ENCODE results near the gene CSH2. TPM values are rescaled to one million over a fixed set of nuclear protein-coding genes. Genes with fewer than 3 reads are reported as not detected.
A peak's percentile ranks its signal among the peaks of the same experiment; 100 is the strongest.

CSH2 gene
- total RNA-seq, 1 donor from 2014 or later = not detected

DNA sequence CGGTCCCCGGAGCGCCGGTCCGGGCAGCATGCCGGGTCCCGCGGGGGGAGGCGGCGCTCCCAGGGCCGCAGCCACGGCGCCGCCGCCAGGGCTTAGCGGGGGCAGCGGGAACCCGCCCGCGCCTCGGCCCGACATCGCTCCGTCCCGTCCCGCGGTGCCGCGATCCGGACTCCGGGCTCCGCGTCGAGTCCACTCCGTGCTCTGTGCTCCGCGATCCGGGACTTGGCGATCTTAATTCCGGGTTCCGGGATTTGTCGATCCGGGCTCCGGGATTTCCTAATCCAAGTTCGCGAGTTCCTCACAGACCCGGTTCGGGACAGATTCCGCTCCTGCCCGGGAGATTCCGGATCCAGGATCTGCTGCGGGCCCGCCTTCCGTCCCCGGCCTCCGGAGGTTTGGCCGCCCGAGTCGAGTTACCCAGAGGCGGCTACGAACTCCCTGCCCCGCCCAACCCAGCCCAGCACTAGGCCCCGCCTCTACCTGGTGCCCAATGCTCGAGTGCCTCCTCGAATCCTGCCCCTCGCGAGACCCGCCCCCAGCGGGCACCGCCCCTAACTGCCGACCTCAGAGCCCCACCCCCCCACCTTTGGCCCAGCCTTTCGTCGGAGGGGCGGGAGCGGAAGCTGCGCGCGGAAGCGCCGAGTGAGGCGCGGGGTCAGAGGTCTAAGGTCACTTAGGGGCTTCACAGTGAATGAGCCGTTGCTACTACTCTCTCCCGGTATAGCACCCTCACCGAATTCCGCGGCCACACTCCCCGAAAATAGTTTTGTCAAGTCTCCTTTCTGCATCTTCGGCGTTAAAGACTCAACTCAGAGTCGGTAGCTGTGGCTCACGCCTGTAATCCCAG, 30.7 kb downstream of the CSH2 start, which contains the start of gene SMARCD2:
Gene SMARCD2, minus strand, starts transcription at position 146 of the 847 bp plus-strand sequence. Its CDS starts 11 bp downstream, at position 135.
- H3K9me3 Mint-ChIP-seq = peaks cover under 1% of the 10 kb centered on the region
- DNase-seq (ENCODE audit: low spot score) = peak; percentile 98
- no peaks in the 10 kb centered on the region for H3K27me3 Mint-ChIP-seq (ENCODE audit: insufficient read depth)
- H3K36me3 Mint-ChIP-seq (ENCODE audit: low read depth) = peaks cover 8% of the 10 kb centered on the region
- intact Hi-C loops (cut with micrococcal nuclease) = loop anchor here (1.0 to 5.0 kb wide), 11 partner anchors 15 to 664 kb away; partner anchors contain the start of genes CCDC47, CEP95, DCAF7 and DDX5
- H3K4me3 Mint-ChIP-seq = peak within 1 kb of the TSS; percentile 96
- H3K27ac Mint-ChIP-seq = peak within 1 kb of the TSS; percentile 91
- peaks cover 39% of the 10 kb centered on the region for H3K4me1 Mint-ChIP-seq (ENCODE audit: low read depth)

DNA sequence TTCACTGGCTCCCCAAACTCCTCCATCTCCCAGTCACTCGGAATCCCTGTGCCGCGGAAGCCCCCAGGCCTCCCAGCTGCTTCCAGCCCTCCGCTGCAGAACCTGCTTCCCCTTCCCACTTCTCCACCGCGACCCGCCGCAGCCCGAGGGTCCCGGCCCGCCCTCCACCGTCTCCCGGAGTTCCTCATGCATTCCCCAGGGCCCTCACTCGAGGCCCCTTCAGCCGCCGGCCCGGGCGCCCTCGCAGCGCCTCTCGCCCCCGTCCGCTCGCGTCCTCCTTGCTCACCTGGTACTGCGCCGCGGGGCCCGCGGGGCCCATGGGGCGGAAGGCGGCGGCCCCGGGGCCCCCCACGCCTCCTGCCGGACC, 31.3 kb downstream of the CSH2 start:
- no peak for DNase-seq (ENCODE audit: low spot score)
- intact Hi-C loops (cut with micrococcal nuclease) = loop anchor here (2.0 to 5.0 kb wide), 7 partner anchors 100 to 665 kb away; partner anchors contain the start of genes CEP95, DCAF7, DDX5 and MAP3K3
- no peaks in the 10 kb centered on the region for H3K9me3 Mint-ChIP-seq
- H3K27ac Mint-ChIP-seq = peak overlapping the region; percentile 91
- H3K4me3 Mint-ChIP-seq = peak overlapping the region; percentile 96
- H3K4me1 Mint-ChIP-seq (ENCODE audit: low read depth) = peaks cover 33% of the 10 kb centered on the region
- H3K36me3 Mint-ChIP-seq (ENCODE audit: low read depth) = peaks cover 9% of the 10 kb centered on the region
- no peaks in the 10 kb centered on the region for H3K27me3 Mint-ChIP-seq (ENCODE audit: insufficient read depth)

DNA sequence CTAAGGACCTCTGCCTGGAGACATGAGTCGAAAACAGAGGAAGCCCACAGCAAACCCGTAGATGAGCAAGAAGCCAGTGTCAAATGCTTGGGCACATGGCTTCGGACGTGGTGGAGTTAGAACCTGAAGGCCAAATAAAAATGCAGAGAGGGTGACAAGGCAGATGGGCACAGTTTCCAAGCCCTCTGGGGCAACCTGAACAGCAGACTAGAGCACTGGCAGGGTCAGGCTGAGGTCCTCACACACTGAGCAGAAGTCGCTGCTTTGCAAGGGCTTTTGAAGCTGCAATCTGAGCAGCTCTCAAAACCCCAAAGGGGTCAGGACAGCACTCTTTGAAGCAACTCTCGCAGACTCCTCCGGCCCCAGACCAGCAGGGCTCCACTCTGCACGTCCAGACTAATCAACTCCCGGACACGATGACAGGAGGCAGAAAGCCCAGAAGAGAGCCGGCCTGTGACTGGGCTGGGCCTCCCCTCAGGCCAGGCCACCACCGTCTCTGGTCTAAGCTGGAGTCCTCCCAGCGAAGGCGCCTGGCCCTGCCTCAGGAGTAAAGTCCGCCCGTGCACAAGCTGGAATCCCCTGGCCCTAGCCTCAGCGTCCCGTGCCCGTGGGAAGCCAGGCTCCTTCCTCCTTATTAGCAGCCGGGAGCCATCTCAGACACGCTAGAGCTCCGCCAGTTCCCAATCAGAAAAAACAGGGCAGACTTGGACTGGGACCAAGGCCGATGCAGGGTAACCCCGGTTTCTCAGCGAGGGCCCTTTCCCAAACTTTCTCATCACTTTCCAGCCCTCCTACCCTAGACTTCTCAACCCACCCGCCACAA, 31.9 kb downstream of the CSH2 start:
- intact Hi-C loops (cut with micrococcal nuclease) = loop anchor here (2.0 to 5.0 kb wide), 7 partner anchors 99 to 665 kb away; partner anchors contain the start of genes CEP95, DCAF7, DDX5 and MAP3K3
- peak overlapping the region; percentile 96 for H3K4me3 Mint-ChIP-seq
- H3K4me1 Mint-ChIP-seq (ENCODE audit: low read depth) = peaks cover 28% of the 10 kb centered on the region
- H3K9me3 Mint-ChIP-seq = no peaks in the 10 kb centered on the region
- DNase-seq (ENCODE audit: low spot score) = no peak
- no peaks in the 10 kb centered on the region for H3K27me3 Mint-ChIP-seq (ENCODE audit: insufficient read depth)
- H3K36me3 Mint-ChIP-seq (ENCODE audit: low read depth) = peaks cover 15% of the 10 kb centered on the region
- H3K27ac Mint-ChIP-seq = peak overlapping the region; percentile 91

DNA sequence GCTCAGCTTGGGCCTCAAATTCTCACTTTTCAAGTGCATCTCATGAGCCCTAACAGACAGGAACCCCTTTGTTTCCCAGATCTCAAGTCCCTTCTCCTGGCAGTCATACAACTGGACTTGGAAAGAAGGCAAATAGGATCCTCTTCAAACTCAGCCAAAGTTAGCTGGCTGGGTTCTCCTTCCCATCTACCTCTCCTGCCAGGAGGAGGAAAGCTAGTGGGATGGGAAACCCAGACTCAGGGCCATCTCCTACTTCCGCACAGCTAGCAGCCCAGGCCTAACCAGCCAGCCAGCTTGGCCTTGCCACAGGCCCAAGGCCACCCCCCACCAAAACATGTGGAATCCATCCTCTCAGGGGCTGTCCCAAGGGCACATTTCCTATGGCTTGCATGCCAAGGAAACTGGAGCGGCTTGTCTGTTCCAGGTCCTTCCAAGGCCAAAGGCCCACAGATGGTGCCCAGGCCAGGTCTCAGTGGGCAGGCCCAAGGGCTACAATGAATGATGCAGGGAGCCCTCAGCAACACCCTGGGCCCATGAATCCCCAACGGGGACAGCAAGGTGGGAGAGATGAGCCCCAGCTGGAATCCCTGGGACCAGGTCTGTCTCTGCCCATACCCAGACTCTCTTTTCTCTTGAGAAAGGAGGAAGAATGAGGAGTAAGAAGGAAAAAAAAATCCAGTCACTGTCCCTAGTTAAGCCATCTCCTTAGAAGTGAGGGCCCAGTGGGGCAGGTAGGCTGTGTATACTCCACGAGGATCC, 32.7 kb downstream of the CSH2 start:
- Mint-ChIP-seq H3K27ac (peak overlapping the region; percentile 91), H3K4me1 (ENCODE audit: low read depth) (peaks cover 31% of the 10 kb centered on the region), H3K9me3 (no peaks in the 10 kb centered on the region), H3K27me3 (ENCODE audit: insufficient read depth) (no peaks in the 10 kb centered on the region), H3K4me3 (peak overlapping the region; percentile 96), H3K36me3 (ENCODE audit: low read depth) (peaks cover 18% of the 10 kb centered on the region)
- no peak for DNase-seq (ENCODE audit: low spot score)
- intact Hi-C loops (cut with micrococcal nuclease) = loop anchor here (5.0 kb wide), 2 partner anchors 98 to 307 kb away; partner anchors contain the start of gene STRADA

DNA sequence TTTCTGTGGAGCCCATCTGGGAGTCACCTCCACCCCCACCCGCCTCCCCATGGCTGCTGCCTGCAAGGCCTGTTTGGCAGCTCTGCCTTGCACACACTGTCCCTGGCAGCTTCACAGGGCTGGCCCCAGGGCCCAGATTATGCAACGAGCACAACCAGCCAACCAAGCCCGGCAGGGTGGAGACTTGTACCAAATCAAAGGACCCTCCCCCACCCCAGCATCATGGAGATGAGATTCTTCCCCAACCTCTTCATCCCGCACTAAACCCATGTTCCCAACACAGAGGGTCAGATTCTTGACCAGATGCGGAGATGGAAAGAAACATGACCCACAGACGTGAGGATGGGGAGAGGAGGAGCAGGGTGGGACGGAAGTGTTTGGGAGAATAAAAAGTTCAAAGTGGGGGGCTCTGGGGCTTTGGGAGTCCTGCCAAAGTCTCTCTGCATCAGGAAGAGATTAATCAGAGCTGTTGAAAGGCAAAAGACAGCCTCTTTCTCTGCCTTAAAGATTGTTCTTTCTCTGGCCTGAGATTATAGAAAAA, 34.8 kb downstream of the CSH2 start:
- H3K9me3 Mint-ChIP-seq = no peaks in the 10 kb centered on the region
- H3K36me3 Mint-ChIP-seq (ENCODE audit: low read depth) = peaks cover 34% of the 10 kb centered on the region
- peak overlapping the region; percentile 45 for H3K4me3 Mint-ChIP-seq

DNA sequence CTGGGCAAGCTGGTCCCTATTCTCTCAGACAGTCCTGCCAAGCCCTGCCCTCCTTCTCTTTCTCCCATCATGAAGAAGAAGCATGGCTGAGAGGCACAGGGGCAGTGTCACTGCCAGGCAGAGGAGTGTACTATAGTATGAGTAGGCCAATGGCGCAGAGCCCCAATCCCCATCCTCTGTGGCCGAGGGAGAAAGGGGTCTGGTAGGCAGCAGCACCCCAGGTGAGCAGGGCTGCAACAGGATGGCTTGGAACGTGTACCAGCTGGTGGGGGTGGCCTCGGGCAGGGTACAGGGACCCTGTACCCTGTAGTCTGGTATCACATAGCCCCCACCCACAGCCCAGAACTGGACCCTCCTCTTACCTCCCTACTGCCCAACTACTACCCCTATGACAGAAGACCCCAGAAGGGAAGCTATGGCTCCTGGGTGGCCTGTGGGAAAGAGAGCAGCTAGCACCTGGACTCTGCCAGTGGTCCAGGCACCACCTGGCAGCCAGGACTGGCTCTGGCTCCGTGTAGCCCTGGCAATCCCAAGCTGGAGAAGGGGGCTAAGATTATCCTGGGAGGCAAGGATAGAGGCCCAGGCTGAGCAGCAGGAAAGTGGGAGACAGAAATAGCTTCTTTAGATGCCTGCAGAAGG, 35.4 kb downstream of the CSH2 start:
- peak overlapping the region; percentile 40 for H3K27ac Mint-ChIP-seq
- intact Hi-C loops (cut with micrococcal nuclease) = no loop called here

More for the DNA sequence above, 34.8 kb downstream of the CSH2 start:
- H3K27ac Mint-ChIP-seq = peak overlapping the region; percentile 29
- no peaks in the 10 kb centered on the region for H3K27me3 Mint-ChIP-seq (ENCODE audit: insufficient read depth)
- intact Hi-C loops (cut with micrococcal nuclease) = no loop called here
- DNase-seq (ENCODE audit: low spot score) = no peak
- peaks cover 41% of the 10 kb centered on the region for H3K4me1 Mint-ChIP-seq (ENCODE audit: low read depth)

DNA sequence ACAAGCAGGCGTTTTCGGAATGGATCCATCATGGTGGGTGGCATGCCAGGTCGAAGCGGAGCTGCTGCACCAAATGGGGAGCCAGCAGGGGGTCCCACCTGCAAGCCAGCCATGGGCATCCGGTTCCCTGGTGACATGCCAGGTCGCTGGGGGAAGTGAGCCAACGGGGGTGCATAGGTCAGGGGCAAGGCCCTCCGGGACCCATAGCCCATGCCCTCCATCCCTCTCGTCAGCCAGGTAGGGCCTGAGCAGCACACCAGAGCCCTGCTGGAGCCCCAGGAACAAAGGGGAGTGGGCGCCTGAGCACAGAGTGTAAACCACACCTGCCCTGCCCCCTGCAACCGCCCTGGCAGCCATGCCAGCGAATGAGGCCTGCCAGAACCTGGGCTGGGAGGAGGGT, 36.0 kb downstream of the CSH2 start:
- Mint-ChIP-seq H3K27ac (no peak overlapping the region), H3K4me3 (no peak overlapping the region), H3K36me3 (ENCODE audit: low read depth) (peaks cover 42% of the 10 kb centered on the region), H3K4me1 (ENCODE audit: low read depth) (peaks cover 39% of the 10 kb centered on the region), H3K27me3 (ENCODE audit: insufficient read depth) (no peaks in the 10 kb centered on the region), H3K9me3 (no peaks in the 10 kb centered on the region)
- intact Hi-C loops (cut with micrococcal nuclease) = no loop called here
- DNase-seq (ENCODE audit: low spot score) = no peak

More for the DNA sequence above, 35.4 kb downstream of the CSH2 start:
- no peaks in the 10 kb centered on the region for H3K9me3 Mint-ChIP-seq
- H3K27me3 Mint-ChIP-seq (ENCODE audit: insufficient read depth) = no peaks in the 10 kb centered on the region
- DNase-seq (ENCODE audit: low spot score) = no peak
- H3K4me3 Mint-ChIP-seq = no peak overlapping the region
- H3K4me1 Mint-ChIP-seq (ENCODE audit: low read depth) = peaks cover 39% of the 10 kb centered on the region
- H3K36me3 Mint-ChIP-seq (ENCODE audit: low read depth) = peaks cover 41% of the 10 kb centered on the region

DNA sequence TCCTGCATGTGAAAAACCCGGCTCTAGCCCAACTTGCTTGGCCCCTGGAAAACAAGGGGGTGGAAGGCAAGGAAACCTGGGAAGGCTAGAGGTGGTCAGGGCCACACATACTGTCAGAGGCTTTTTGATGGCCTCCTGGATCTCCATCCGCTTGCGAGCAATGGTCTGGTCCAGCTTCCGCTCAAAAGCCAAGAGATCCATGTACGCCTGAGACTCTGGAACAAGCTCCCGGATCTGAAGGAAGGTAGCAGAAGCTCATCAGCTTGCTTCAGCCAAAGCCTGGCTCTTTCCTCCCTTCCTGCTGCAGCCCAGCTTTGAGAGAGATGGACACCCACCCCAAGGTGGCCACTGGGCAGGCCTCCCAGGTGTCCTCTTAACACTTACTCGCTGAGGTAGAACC, 36.7 kb downstream of the CSH2 start:
- H3K27ac Mint-ChIP-seq = no peak overlapping the region
- peaks cover 47% of the 10 kb centered on the region for H3K36me3 Mint-ChIP-seq (ENCODE audit: low read depth)
- intact Hi-C loops (cut with micrococcal nuclease) = no loop called here
- no peak for DNase-seq (ENCODE audit: low spot score)
- peaks cover 39% of the 10 kb centered on the region for H3K4me1 Mint-ChIP-seq (ENCODE audit: low read depth)
- no peaks in the 10 kb centered on the region for H3K27me3 Mint-ChIP-seq (ENCODE audit: insufficient read depth)
- no peak overlapping the region for H3K4me3 Mint-ChIP-seq
- H3K9me3 Mint-ChIP-seq = no peaks in the 10 kb centered on the region

DNA sequence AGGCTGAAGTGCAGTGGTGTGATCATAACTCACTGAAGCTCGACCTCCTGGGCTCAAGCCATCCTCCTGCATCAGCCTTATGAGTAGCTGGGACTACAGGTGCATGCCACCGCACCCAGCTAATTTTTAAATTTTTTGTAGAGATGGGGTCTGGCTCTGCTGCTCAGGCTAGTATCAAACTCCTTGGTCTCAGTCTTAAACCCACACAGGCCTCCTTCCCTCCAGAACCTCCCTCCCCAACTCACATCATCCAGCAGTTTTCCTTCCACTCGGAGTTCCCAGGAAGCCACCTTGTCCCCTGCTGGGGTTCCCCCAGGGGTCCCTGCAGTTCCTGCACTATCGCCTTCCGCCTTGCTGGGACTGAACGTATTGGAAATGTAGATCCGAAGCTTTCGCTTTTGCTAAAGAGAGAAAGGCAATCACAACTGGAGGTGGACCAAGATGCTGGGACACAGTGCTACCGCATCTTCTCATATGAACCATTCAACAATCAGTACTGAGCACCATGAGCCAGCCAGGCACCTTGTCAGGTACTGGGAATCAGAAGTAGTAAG, 38.2 kb downstream of the CSH2 start:
- intact Hi-C loops (cut with micrococcal nuclease) = loop anchor here (1.0 kb wide), 1 partner anchor 8 kb away; the partner anchor contains the start of genes FTSJ3 and PSMC5
- Mint-ChIP-seq H3K4me3 (no peak overlapping the region), H3K36me3 (ENCODE audit: low read depth) (peaks cover 52% of the 10 kb centered on the region), H3K27ac (peak overlapping the region; percentile 44), H3K9me3 (no peaks in the 10 kb centered on the region), H3K27me3 (ENCODE audit: insufficient read depth) (no peaks in the 10 kb centered on the region), H3K4me1 (ENCODE audit: low read depth) (peaks cover 36% of the 10 kb centered on the region)
- DNase-seq (ENCODE audit: low spot score) = no peak

DNA sequence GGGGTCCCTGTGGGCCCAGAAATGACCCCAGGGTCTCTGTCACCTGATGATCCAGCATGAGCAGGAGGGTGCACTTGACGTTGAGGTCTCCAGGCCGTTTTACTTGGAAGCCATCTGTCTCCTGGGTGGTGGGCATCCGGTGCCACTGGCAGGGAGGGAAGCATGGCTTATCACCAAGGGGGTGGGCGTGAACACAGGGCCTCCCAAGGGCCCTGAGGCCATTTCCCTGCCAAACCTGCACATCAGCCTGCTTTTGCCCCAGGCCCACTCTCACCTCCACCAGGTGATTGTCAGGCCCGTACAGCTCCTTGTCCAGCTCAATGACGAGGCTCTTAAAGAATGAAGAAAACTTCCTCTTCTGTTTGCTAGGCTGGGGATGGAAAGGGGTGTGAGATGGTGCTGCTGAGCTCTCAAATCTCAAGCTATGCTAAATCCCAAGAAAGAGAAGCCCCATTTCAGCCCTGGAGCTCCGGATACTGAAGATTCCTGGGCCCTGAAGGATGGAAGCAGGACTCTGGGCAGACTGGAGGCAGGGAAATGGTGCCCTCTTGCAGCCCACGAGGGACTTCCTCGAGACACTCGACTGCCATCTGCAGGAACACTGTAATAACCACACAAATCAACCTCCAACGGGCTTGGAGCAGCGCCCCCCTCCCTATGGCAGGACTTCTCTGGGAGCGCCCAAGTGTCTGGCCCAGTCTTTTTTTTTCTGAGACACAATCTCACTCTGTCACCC, 38.9 kb downstream of the CSH2 start:
- Mint-ChIP-seq H3K27me3 (ENCODE audit: insufficient read depth) (no peaks in the 10 kb centered on the region), H3K27ac (peak overlapping the region; percentile 81), H3K36me3 (ENCODE audit: low read depth) (peaks cover 58% of the 10 kb centered on the region), H3K4me1 (ENCODE audit: low read depth) (peaks cover 40% of the 10 kb centered on the region), H3K9me3 (no peaks in the 10 kb centered on the region), H3K4me3 (no peak overlapping the region)
- intact Hi-C loops (cut with micrococcal nuclease) = loop anchor here (1.0 kb wide), 1 partner anchor 7 kb away; the partner anchor contains the start of genes FTSJ3 and PSMC5
- peak; percentile 54 for DNase-seq (ENCODE audit: low spot score)
